IMR-90 (cell line): Measurements from ENCODE around the gene STARD8. TPM values are rescaled to one million over a fixed set of nuclear protein-coding genes. Genes with fewer than 3 reads are reported as not detected.

Source experiments
- ATAC-seq: fragments of 200-7000 bp; cut with Tn5 transposase; 2 replicates; pipeline ENCODE4 v1.9.1; 2020; ENCODE audit warnings: low read depth, mild to moderate bottlenecking, moderate library complexity
- Bru-seq: library from RNA; stranded (reverse); fragments of 400-500 nt; gene quantifications from one replicate; lab custom pipeline; 2021; lab: Mats Ljungman, UMichigan
- BruChase-seq, 2 experiments: library from RNA; stranded (reverse); fragments of 400-500 nt; gene quantifications; one replicate each; lab custom pipeline; 2021; lab: Mats Ljungman, UMichigan
- BruUV-seq: library from RNA; stranded (reverse); fragments of 400-500 nt; replicated peaks from 2 replicates; lab custom pipeline; 2021; lab: Mats Ljungman, UMichigan
- CTCF ChIA-PET: fragments of 300-600 bp; formaldehyde crosslinking; extraction: SDS; loops from one replicate; lab custom pipeline; 2021; ENCODE audit warnings: antibody characterized with exemption; lab: Yijun Ruan, JAX
- POLR2A ChIA-PET: fragments of 300-600 bp; sonication (Branson Sonifier 250); formaldehyde crosslinking; loops from one replicate; lab custom pipeline; 2022; ENCODE audit warnings: antibody characterized with exemption; ENCODE audit not compliant: unreplicated experiment; lab: Charles Lee
- DNase-seq: peaks from one replicate; pipeline ENCODE4 v3.0.0; 2013
- H2AFZ ChIP-seq: replicated peaks from 2 replicates; pipeline ENCODE3; 2013; ENCODE audit warnings: low read length, mild to moderate bottlenecking; ENCODE audit not compliant: poor library complexity
- H2AK5ac ChIP-seq: 2 replicates; pipeline ENCODE4 v1.6.1; 2013; ENCODE audit warnings: low read depth, low read length, inconsistent platforms
- H2AK9ac ChIP-seq: replicated peaks from 2 replicates; pipeline ENCODE3; 2013; ENCODE audit warnings: mild to moderate bottlenecking, low read depth, low read length, moderate library complexity; ENCODE audit not compliant: poor library complexity
- H2BK120ac ChIP-seq: 2 replicates; pipeline ENCODE4 v1.6.1; 2013; ENCODE audit warnings: low read depth, low read length, inconsistent platforms
- H2BK15ac ChIP-seq: 3 replicates; pipeline ENCODE4 v1.6.1; 2013; ENCODE audit warnings: low read depth, low read length, inconsistent platforms
- H2BK20ac ChIP-seq: 2 replicates; pipeline ENCODE4 v1.6.1; 2013; ENCODE audit warnings: low read depth, mild to moderate bottlenecking, inconsistent platforms, low read length, moderate library complexity
- H2BK5ac ChIP-seq: 2 replicates; pipeline ENCODE4 v1.6.1; 2013; ENCODE audit warnings: mild to moderate bottlenecking, low read depth, low read length, inconsistent platforms; ENCODE audit not compliant: poor library complexity, severe bottlenecking
- H3K14ac ChIP-seq: replicated peaks from 2 replicates; pipeline ENCODE4 v1.6.1; 2013; ENCODE audit warnings: low read depth, low read length, inconsistent platforms
- H3K18ac ChIP-seq: 2 replicates; pipeline ENCODE4 v1.6.1; 2013; ENCODE audit warnings: low read depth, low read length, control low read depth
- H3K23ac ChIP-seq: 2 replicates; pipeline ENCODE4 v1.6.1; 2013; ENCODE audit warnings: low read depth, low read length, inconsistent platforms
- H3K27ac ChIP-seq: 2 replicates; pipeline ENCODE4 v1.5.1; 2013; ENCODE audit warnings: mild to moderate bottlenecking, control low read depth, low read length; ENCODE audit not compliant: insufficient read depth
- H3K27me3 ChIP-seq: 2 replicates; pipeline ENCODE4 v1.6.1; 2013; ENCODE audit warnings: low read length; ENCODE audit not compliant: control insufficient read depth, insufficient read depth
- H3K36me3 ChIP-seq: 2 replicates; pipeline ENCODE4 v1.6.1; 2013; ENCODE audit warnings: low read length, mixed read lengths; ENCODE audit not compliant: control insufficient read depth, insufficient read depth
- H3K4ac ChIP-seq: 2 replicates; pipeline ENCODE4 v1.6.1; 2013; ENCODE audit warnings: low read depth, low read length, inconsistent platforms
- H3K4me1 ChIP-seq: 2 replicates; pipeline ENCODE4 v1.6.1; 2013; ENCODE audit warnings: low read length, mixed read lengths; ENCODE audit not compliant: control insufficient read depth, insufficient read depth
- H3K4me2 ChIP-seq: 2 replicates; pipeline ENCODE4 v1.6.1; 2013; ENCODE audit warnings: low read depth, mild to moderate bottlenecking, control low read depth, low read length, moderate library complexity
- H3K4me3 ChIP-seq: 2 replicates; pipeline ENCODE4 v1.5.1; 2013; ENCODE audit warnings: low read depth, mild to moderate bottlenecking, control low read depth, low read length, moderate library complexity; ENCODE audit not compliant: insufficient read depth
- H3K56ac ChIP-seq: 2 replicates; pipeline ENCODE4 v1.6.1; 2013; ENCODE audit warnings: low read length, inconsistent platforms; ENCODE audit not compliant: insufficient read depth; ENCODE audit errors: extremely low read depth
- H3K79me1 ChIP-seq, 2 experiments: 2 replicates each; pipeline ENCODE4 v1.6.1; 2013; ENCODE audit warnings: low read length in 2 of 2, inconsistent platforms in 1 of 2, low read depth in 1 of 2
- H3K9ac ChIP-seq: 2 replicates; pipeline ENCODE4 v1.6.1; 2013; ENCODE audit warnings: low read depth, low read length, control low read depth
- H3K9me1 ChIP-seq: 2 replicates; pipeline ENCODE4 v1.6.1; 2013; ENCODE audit warnings: low read length, inconsistent platforms; ENCODE audit not compliant: insufficient read depth
- H3K9me3 ChIP-seq: 2 replicates; pipeline ENCODE4 v1.6.1; 2013; ENCODE audit warnings: low read length; ENCODE audit not compliant: control insufficient read depth, insufficient read depth
- H4K20me1 ChIP-seq: 2 replicates; pipeline ENCODE4 v1.6.1; 2013; ENCODE audit warnings: low read length, inconsistent platforms; ENCODE audit not compliant: insufficient read depth
- H4K5ac ChIP-seq: 2 replicates; pipeline ENCODE4 v1.6.1; 2013; ENCODE audit warnings: mild to moderate bottlenecking, low read depth, low read length, control low read depth
- H4K8ac ChIP-seq, 2 experiments: 2 replicates each; pipeline ENCODE4 v1.6.1; 2013; ENCODE audit warnings: low read depth in 2 of 2, low read length in 2 of 2, control low read depth in 1 of 2, inconsistent platforms in 1 of 2
- H4K91ac ChIP-seq: 2 replicates; pipeline ENCODE4 v1.6.1; 2013; ENCODE audit warnings: low read depth, low read length, inconsistent platforms; ENCODE audit not compliant: insufficient read depth
- CEBPB ChIP-seq: IDR thresholded peaks from 2 replicates; pipeline ENCODE4 v1.6.1; 2012; ENCODE audit warnings: low read depth, low read length, improper control_type of control experiment
- MAZ ChIP-seq: IDR thresholded peaks from 2 replicates; pipeline ENCODE4 v1.6.1; 2012; ENCODE audit warnings: low read depth, mild to moderate bottlenecking, low read length, improper control_type of control experiment, moderate library complexity, borderline replicate concordance
- WGBS, 2 experiments: methylation state at CpG; one replicate each; pipeline versions ENCODE4 v1.1.5 to v1.1.7; 2013; ENCODE audit warnings: missing lambda C conversion rate in 2 of 2; ENCODE audit not compliant: insufficient read length in 1 of 2; ENCODE audit errors: extremely low coverage in 2 of 2; 5-methylcytosine and 5-hydroxymethylcytosine counted together
- dilution Hi-C: fragments of 300-500 bp; cut with HindIII; formaldehyde crosslinking; loops from one replicate; pipeline ENCODE4 v1.14.3; 2018; ENCODE audit warnings: low sequenced_read_pairs; ENCODE audit not compliant: unreplicated experiment
- in situ Hi-C: fragments of 300-500 bp; cut with MboI; formaldehyde crosslinking; loops from 3 replicates; pipeline ENCODE4 v1.14.3; 2019; ENCODE audit warnings: low sequenced_read_pairs, inconsistent platforms, mixed read lengths
- intact Hi-C: fragments of 100-400 bp; cut with micrococcal nuclease; formaldehyde crosslinking; loops from 2 replicates; pipeline ENCODE4 v1.10.0; 2022
- long read RNA-seq: library from polyadenylated mRNA; unstranded; transcript quantifications from one replicate; pipeline ENCODE4 v2.0.0, GENCODE V29; 2021; ENCODE audit not compliant: unreplicated experiment
- polyA plus RNA-seq, 3 experiments: library from polyadenylated mRNA; depleted of rRNA; stranded (reverse); fragments of >200 nt; gene quantifications; 2 replicates each; pipeline ENCODE4 v1.2.3, GENCODE V29; 2012; ENCODE audit warnings: low replicate concordance in 1 of 3
- total RNA-seq: library from RNA; depleted of rRNA; stranded (reverse); fragments of >200 nt; gene quantifications from 2 replicates; pipeline ENCODE4 v1.2.3, GENCODE V29; 2012; rRNA removed

STARD8 gene, protein sequence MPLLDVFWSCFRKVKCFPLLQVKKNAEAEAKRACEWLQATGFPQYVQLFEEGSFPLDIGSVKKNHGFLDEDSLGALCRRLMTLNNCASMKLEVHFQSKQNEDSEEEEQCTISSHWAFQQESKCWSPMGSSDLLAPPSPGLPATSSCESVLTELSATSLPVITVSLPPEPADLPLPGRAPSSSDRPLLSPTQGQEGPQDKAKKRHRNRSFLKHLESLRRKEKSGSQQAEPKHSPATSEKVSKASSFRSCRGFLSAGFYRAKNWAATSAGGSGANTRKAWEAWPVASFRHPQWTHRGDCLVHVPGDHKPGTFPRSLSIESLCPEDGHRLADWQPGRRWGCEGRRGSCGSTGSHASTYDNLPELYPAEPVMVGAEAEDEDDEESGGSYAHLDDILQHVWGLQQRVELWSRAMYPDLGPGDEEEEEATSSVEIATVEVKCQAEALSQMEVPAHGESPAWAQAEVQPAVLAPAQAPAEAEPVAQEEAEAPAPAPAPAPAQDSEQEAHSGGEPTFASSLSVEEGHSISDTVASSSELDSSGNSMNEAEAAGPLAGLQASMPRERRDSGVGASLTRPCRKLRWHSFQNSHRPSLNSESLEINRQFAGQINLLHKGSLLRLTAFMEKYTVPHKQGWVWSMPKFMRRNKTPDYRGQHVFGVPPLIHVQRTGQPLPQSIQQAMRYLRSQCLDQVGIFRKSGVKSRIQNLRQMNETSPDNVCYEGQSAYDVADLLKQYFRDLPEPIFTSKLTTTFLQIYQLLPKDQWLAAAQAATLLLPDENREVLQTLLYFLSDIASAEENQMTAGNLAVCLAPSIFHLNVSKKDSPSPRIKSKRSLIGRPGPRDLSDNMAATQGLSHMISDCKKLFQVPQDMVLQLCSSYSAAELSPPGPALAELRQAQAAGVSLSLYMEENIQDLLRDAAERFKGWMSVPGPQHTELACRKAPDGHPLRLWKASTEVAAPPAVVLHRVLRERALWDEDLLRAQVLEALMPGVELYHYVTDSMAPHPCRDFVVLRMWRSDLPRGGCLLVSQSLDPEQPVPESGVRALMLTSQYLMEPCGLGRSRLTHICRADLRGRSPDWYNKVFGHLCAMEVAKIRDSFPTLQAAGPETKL
- total RNA-seq (1.6 and 1.7 TPM in 2 replicates), polyA plus RNA-seq (2012; rRNA removed) (2.3 and 2.5 TPM in 2 replicates), Bru-seq, nascent RNA (percentile 31 among the genes with signal in this experiment), BruChase-seq, experiment 1, labeled RNA remaining after a 6-hour chase (percentile 32 among the genes with signal in this experiment), BruChase-seq, experiment 2, labeled RNA remaining after a 2-hour chase (percentile 31 among the genes with signal in this experiment)
- 1.1 and 1.6 TPM in 2 replicates for polyA plus RNA-seq (2012; cell fraction: cytosol; rRNA removed)
- 3.8 and 5.7 TPM in 2 replicates for polyA plus RNA-seq (2012; cell fraction: nucleus; rRNA removed; ENCODE audit: low replicate concordance)
- long read RNA-seq: 0 reads

GRCh38 chrX:68647156-68647957 lies at the start of gene STARD8:
Gene STARD8 (plus strand): TSS chrX:68647666. CDS start chrX:68647883, 217 bp downstream.
- 29% methylated on average over 13 of the region's 40 CpGs; no CpG with 5 or more reads in 1 of the 2 experiments for WGBS, 2 experiments
- Histone ChIP-seq H3K9me1 (peaks cover 4% of the 10 kb centered on the region; the same call in 1 of the 2 replicates), H4K91ac (no peak within 1 kb of the TSS), H4K5ac (no peak within 1 kb of the TSS), H2AFZ (peak within 1 kb of the TSS; percentile 87), H2BK15ac (no peak within 1 kb of the TSS), H3K4me2 (peak within 1 kb of the TSS; percentile 72; the same call in 1 of the 2 replicates), H4K8ac (no peak within 1 kb of the TSS), H3K36me3 (no peaks in the 10 kb centered on the region), H3K9me3 (no peaks in the 10 kb centered on the region), H3K27me3 (peaks cover 7% of the 10 kb centered on the region), H2BK120ac (no peak within 1 kb of the TSS; the same call in 1 of the 2 replicates), H3K4me1 (no peaks in the 10 kb centered on the region; the same call in 1 of the 2 replicates), H3K23ac (no peak within 1 kb of the TSS), H2BK20ac (no peak within 1 kb of the TSS), H3K18ac (no peak within 1 kb of the TSS), H3K79me1 (0 out of 4 replicates have a peak, but pooled peaks cover 0 to 3% of the 10 kb centered on the region in 2 experiments), H3K27ac (no peak within 1 kb of the TSS), H4K20me1 (peaks cover 6% of the 10 kb centered on the region; the same call in 1 of the 2 replicates), H3K14ac (no peak within 1 kb of the TSS), H3K4me3 (peak within 1 kb of the TSS; percentile 43), H2BK5ac (no peak within 1 kb of the TSS), H2AK9ac (peak within 1 kb of the TSS; percentile 58), H3K9ac (no peak within 1 kb of the TSS), H3K56ac (no peak within 1 kb of the TSS), H2AK5ac (no peak within 1 kb of the TSS), H3K4ac (no peak within 1 kb of the TSS)
- in situ Hi-C loops (no loop called here), intact Hi-C loops (no loop called here), dilution Hi-C loops (no loop called here)
- BruUV-seq: no TSS peak
- DNase-seq (peak; percentile 45), ATAC-seq (peak; percentile 89)
- ChIA-PET CTCF (interaction anchor here (0.8 kb wide), 1 partner anchor 11 kb away, joined by 3 read pairs; no protein-coding TSS in a partner anchor), POLR2A (interaction anchor here (0.6 kb wide), 1 partner anchor 92 kb away, joined by 3 read pairs; no protein-coding TSS in a partner anchor)
- TF ChIP-seq CEBPB (no peak), MAZ (peak; percentile 35; the same call in 1 of the 2 replicates)
